GM19043 (cell line): ENCODE data around the gene DUS4L.

Source experiments
- ATAC-seq: cut with Tn5 transposase; IDR thresholded peaks from one replicate; pipeline ENCODE4 v1.9.1; 2021; ENCODE audit warnings: low read depth; ENCODE audit not compliant: unreplicated experiment

Gene DUS4L

DNA sequence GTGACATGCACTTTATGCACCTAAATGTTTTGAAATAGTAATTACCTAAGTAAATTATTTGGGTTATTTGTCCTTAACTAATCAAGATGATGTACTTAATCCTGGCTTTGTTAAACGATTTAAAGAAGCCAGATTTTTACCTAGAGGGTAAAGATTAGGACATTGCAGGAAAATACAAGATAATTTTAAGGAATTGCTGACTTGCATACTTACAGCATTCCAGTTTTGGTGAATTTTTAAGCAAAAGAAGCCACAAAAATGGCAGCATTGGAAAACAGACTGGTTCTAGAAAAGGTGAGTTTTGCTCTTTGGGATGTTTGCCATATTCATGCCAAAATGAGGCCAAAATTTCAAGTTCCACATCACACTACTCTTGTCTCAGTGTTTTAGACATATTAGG lies 49.7 kb downstream of the DUS4L start:
- ATAC-seq: no peak

DNA sequence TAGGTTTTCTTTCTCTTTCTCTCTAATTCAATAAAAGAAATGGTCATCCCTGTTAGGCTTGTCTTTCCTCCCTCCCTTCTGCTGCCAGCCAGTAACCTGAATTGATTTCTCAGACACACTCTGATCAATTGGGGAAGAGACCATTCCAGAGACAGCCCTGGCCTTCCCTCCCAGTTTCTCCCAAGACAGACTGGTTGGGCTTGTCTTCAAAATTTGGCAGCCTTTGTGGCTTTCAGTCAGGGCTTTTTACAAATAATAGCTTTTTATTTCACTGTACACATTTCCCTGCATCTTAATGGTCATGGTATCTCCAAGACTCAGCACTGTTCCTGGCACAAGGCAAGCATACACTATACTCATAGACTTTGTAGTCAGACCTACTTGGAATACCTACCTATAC lies 50.2 kb downstream of the DUS4L start:
- ATAC-seq: no peak

DNA sequence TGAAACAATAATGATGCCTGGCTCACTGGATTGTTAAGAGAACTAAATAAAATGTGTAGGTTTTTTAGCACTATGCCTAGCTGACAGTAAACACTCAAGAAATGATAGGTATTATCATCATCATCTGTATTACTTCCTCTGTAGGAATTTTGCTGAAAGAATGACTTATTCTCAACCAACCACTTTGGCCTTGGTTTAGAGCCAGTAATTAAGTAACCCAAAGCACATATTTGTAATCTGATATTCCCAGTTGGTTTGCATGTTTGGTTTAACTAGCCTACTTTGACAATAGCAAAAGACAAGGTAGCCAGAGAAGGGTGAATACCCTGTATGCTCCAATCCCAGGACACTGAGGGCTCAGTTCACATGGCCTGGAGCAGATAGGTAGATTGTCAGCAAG lies 50.7 kb downstream of the DUS4L start:
- no peak for ATAC-seq

DNA sequence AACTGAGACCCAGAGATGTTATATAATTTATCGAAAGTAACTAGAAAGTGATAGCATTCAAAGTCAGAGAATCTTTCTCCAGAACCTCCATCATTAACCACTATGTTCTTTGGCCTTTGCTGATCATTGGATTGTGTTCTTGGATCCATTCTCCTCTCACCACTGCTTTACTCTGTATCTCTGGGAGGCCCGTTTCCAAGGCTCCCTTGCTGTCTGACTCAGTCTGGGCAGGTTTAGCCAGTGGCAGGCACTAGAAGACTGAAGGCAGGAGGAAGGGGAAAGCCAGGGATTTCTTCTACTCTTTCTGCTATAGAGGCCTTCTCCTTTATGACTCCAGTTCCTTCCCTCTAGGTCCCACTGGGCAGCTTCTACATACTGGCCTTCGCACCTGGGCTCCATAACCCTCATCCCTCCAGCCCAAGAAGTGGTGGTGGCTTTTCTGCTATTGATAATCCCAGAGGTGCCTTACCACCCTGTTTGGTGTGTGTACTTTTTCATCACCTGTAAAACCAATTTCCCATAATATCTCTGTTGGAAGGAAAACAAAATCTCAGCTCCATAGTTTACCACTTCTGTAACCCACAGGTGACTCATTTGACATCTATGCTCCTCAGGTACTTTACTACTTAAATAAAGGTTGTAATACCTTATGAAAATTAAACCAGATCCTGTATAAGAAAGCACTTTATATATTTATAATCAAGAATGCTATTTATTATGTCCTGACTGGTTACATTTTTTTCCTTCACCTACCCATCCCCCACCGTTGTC lies 52.3 kb downstream of the DUS4L start:
- ATAC-seq: no peak

DNA sequence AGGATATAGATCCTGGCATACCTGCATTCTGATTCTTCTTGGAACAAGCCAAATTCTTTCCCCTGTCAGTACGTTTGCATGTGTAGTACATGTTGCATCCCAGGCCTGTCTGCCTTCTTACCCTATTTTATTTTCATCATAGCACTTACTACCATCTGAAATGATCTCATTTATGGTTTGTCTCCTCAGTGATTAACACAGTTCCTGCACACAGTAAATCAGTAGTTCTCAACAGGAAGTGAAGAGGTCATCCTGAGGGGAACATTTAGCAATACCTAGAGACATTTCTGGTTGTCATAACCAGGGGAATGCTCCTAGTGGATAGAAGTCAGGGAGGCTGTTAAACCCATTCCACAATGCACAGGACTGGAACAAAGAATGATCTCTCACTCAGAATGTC lies 58.7 kb downstream of the DUS4L start:
- no peak for ATAC-seq

DNA sequence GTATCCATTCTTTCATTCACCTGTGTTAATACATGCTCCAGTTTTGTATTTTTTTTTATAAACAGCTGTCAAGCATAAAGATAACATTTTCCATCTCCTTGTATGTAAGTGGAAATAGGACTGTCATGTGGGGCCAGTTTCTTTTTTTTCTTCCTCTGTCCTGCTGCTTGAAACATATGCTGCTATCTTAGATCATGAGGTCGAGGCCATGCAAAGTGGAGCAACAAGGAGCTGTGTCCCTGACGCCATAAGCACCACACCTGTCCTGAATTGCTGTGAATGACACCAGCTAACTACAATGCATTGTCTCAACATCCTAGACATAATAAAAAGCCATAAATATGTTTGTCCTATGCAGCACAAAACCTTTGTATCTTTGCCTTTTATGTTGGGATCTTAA lies 59.1 kb downstream of the DUS4L start:
- no peak for ATAC-seq

DNA sequence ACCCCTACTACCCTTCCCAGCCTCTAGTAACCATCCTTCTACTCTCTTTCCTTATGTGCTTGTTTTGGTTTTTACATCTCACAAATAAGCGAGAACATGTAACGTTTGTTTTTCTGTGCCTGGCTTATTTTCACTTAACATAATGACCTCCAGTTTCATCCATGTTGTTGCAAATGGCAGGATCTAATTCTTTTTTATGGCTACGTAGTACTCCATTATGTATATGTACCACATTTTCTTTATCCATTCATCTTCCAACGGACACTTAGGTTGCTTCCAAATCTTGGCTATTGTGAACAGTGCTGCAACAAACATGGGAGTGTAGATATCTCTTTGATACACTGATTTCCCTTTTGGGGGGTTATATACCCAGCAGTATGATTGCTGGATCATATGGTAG lies 63.2 kb downstream of the DUS4L start:
- ATAC-seq: no peak
